ELF-1 (cell line): Measurements from ENCODE around the gene STAC3.

Source experiments
- DNase-seq: peaks from one replicate; pipeline ENCODE4 v3.0.0-alpha.2; 2016; ENCODE audit warnings: low read depth, low spot score

The STAC3 gene

GRCh38 chr12:57236201-57236924 is 14.6 kb downstream of the STAC3 start:
- DNase-seq, result no peak

- DNase-seq, result no peak
Measured at GRCh38 chr12:57235728-57236131, 15.3 kb downstream of the STAC3 start.

- DNase-seq, result peak; percentile 71
Measured at GRCh38 chr12:57235017-57235727, 15.8 kb downstream of the STAC3 start.

GRCh38 chr12:57234571-57235016 is 16.4 kb downstream of the STAC3 start:
- DNase-seq, result no peak

- DNase-seq, result no peak
Measured at GRCh38 chr12:57234233-57234570, 16.8 kb downstream of the STAC3 start.

GRCh38 chr12:57233357-57234232 is 17.4 kb downstream of the STAC3 start:
- DNase-seq, result no peak

GRCh38 chr12:57232156-57232756 is 18.7 kb downstream of the STAC3 start:
- no peak for DNase-seq

GRCh38 chr12:57231276-57232021 is 19.5 kb downstream of the STAC3 start:
- DNase-seq, result no peak

- no peak for DNase-seq
Measured at GRCh38 chr12:57230381-57231155, 20.4 kb downstream of the STAC3 start.

GRCh38 chr12:57229634-57230380 is 21.2 kb downstream of the STAC3 start, which contains the start of gene SHMT2:
SHMT2 (plus strand) TSS chr12:57229711; CDS start chr12:57229779, 68 bp downstream.
- DNase-seq, result peak; percentile 95

- no peak for DNase-seq
Measured at GRCh38 chr12:57229046-57229633, 21.8 kb downstream of the STAC3 start.

- peak; percentile 51 for DNase-seq
Measured at GRCh38 chr12:57227315-57228115, 23.5 kb downstream of the STAC3 start.

- peak; percentile 65 for DNase-seq
Measured at GRCh38 chr12:57226588-57227314, 24.2 kb downstream of the STAC3 start.

- DNase-seq, result no peak
Measured at GRCh38 chr12:57225680-57226210, 25.2 kb downstream of the STAC3 start.

GRCh38 chr12:57224973-57225679 is 25.9 kb downstream of the STAC3 start:
- DNase-seq, result peak; percentile 88

- no peak for DNase-seq
Measured at GRCh38 chr12:57224278-57224972, 26.6 kb downstream of the STAC3 start.
